Measurements from ENCODE around the gene OVCA2. TPM values are rescaled to one million over a fixed set of nuclear protein-coding genes. Genes with fewer than 3 reads are reported as not detected.

OVCA2 gene
- total RNA-seq, 3 donors from 2014 or later = 24.3 to 35.4 (median 32.5) TPM

DNA sequence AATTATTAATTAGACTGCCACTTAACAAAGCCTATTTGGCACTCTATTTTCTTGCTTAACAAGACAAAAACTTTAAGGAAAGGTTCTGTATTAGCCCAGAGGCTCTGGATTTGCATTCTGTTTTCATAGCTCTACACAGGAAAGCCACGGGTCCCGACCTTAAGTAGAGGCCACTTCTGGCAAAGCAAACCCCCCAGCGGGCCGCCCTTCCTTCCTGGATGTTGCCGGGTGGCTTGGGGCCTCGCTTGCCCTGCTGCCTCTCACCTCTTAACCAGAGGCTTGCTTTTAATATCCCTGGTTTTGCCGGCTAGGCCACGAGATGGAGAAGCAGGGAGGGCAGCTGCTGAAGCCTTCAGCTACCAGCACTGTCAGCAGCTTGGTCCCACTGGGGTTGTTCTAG lies 21.1 kb upstream of the OVCA2 start:
- TF ChIP-seq POLR2AphosphoS5 (IDR thresholded peaks at IDR 0.05) (no peak), POLR2A (IDR thresholded peaks at IDR 0.05) (no peak), CTCF (IDR thresholded peaks at IDR 0.05) (no peak)
- DNase-seq (ENCODE audit: low spot score in 2 of 2) = no peak
- H3K4me1 ChIP-seq = no peaks in the 10 kb centered on the region
- no peaks in the 10 kb centered on the region for H3K27me3 ChIP-seq
- intact Hi-C loops (cut with DNase I; ENCODE audit: low total_unique reads) = loop anchor here (10.0 kb wide), 1 partner anchor 106 kb away; no protein-coding TSS in a partner anchor
- H3K36me3 ChIP-seq = no peaks in the 10 kb centered on the region
- no peaks in the 10 kb centered on the region for H3K9me3 ChIP-seq
- H3K4me3 ChIP-seq = no peak overlapping the region
- peak overlapping the region in 1 of 2 donors; percentile 25 for H3K27ac ChIP-seq

GRCh38 chr17:2022647-2023240 lies 19.1 kb upstream of the OVCA2 start:
- Histone ChIP-seq H3K36me3 (no peaks in the 10 kb centered on the region), H3K27ac (peak overlapping the region; percentile 60 to 85), H3K4me1 (no peaks in the 10 kb centered on the region), H3K27me3 (no peaks in the 10 kb centered on the region), H3K9me3 (no peaks in the 10 kb centered on the region), H3K4me3 (peak overlapping the region in 1 of 3 donors; percentile 75)
- intact Hi-C loops (cut with DNase I; ENCODE audit: low total_unique reads) = loop anchor here (10.0 kb wide), 1 partner anchor 108 kb away; no protein-coding TSS in a partner anchor
- no peak for DNase-seq (ENCODE audit: low spot score in 2 of 2)
- no peak for TF ChIP-seq CTCF (IDR thresholded peaks at IDR 0.05)
- TF ChIP-seq POLR2AphosphoS5 (IDR thresholded peaks at IDR 0.05) = no peak
- no peak for TF ChIP-seq POLR2A (IDR thresholded peaks at IDR 0.05)

DNA sequence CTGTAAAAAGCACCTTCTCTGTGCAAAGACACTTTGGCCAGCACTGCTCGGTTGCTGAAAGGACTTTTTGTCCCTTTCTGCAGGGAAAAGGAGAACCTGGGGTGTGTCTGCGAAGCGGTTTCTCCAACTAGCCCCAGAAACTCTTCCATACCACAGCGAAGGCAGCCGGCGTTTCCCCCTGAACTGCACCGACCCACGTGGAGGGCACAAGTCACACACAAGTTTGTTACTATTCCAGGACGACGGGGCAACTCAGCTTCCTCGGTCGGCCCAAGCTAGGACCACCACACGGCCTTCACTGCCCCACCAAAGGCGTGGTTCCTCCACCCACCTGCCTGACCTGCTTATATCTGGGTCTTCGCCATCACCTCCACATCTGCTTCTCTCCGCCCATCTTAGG lies 18.6 kb upstream of the OVCA2 start:
- Histone ChIP-seq H3K27ac (peak overlapping the region; percentile 60 to 85), H3K36me3 (no peaks in the 10 kb centered on the region), H3K4me1 (no peaks in the 10 kb centered on the region), H3K27me3 (no peaks in the 10 kb centered on the region), H3K9me3 (no peaks in the 10 kb centered on the region), H3K4me3 (peak overlapping the region; percentile 56 to 75 (median 65))
- DNase-seq (ENCODE audit: low spot score in 2 of 2) = no peak
- TF ChIP-seq CTCF (IDR thresholded peaks at IDR 0.05) (no peak), POLR2AphosphoS5 (IDR thresholded peaks at IDR 0.05) (no peak), POLR2A (IDR thresholded peaks at IDR 0.05) (no peak)
- intact Hi-C loops (cut with DNase I; ENCODE audit: low total_unique reads) = loop anchor here (10.0 kb wide), 1 partner anchor 108 kb away; no protein-coding TSS in a partner anchor

DNA sequence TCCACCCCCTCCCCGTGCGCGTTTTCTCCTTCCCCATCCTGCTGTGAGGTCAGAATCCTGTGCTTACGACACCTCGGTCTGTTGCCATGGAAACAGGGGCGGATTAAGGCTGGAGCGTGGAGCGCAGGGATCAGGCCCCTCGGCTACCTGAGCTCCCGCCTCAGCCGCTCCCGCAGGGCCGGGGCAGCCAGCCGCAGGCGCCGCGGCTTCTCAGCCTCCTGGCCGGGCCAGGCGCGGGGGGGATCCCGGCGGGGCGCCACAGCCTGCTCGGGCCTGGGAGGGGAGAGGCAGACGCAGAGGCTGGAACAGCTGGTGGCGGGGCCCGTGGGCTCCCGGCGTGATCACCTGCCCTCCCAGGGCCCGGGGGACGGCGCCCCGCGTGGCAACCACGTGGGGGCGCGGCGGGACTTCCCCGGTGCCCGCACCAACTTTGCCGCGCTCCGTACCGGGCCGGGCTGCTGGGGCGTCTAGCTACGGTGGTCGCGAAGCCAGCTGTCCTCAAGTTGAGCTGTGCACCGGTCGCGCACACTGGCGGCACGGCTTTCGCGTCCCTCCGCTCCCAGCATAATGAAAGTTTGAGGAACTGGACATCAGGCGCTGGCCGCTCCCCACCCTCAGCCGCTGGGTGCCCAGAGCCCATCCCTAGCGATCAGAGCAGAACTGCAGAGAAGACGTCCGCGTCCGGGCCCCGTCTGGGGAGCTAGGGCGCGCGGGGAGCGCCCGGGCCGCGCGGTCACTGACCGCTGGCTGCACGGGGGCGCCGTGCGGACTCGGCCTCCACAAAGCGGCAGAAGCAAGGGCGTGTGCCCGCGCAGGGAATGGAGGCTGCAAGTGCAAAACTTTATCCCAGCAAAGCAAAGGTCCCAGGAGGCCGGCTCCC lies 17.9 kb upstream of the OVCA2 start:
- H3K36me3 ChIP-seq = no peaks in the 10 kb centered on the region
- peak; percentile 52 to 72 for DNase-seq (ENCODE audit: low spot score in 2 of 2)
- H3K27me3 ChIP-seq = peaks cover 0 to 2% of the 10 kb centered on the region in 2 donors
- peak overlapping the region; percentile 60 to 85 for H3K27ac ChIP-seq
- intact Hi-C loops (cut with DNase I; ENCODE audit: low total_unique reads) = loop anchor here (10.0 kb wide), 1 partner anchor 109 kb away; no protein-coding TSS in a partner anchor
- TF ChIP-seq CTCF (IDR thresholded peaks at IDR 0.05) (no peak), POLR2A (IDR thresholded peaks at IDR 0.05) (no peak), POLR2AphosphoS5 (IDR thresholded peaks at IDR 0.05) (no peak)
- H3K4me1 ChIP-seq = no peaks in the 10 kb centered on the region
- no peaks in the 10 kb centered on the region for H3K9me3 ChIP-seq
- peak overlapping the region; percentile 56 to 75 (median 65) for H3K4me3 ChIP-seq
